HTERT RPE-1 (cell line): Measurements from ENCODE around the gene SLAIN1.

Source experiments
- in situ Hi-C: fragments of 300-500 bp; cut with MboI; formaldehyde crosslinking; loops from 4 replicates; pipeline ENCODE4 v1.14.3; 2020; ENCODE audit warnings: low sequenced_read_pairs

SLAIN1 gene

GRCh38 chr13:77714119-77714755, 16.8 kb downstream of the SLAIN1 start:
- in situ Hi-C loops: no loop called here

DNA sequence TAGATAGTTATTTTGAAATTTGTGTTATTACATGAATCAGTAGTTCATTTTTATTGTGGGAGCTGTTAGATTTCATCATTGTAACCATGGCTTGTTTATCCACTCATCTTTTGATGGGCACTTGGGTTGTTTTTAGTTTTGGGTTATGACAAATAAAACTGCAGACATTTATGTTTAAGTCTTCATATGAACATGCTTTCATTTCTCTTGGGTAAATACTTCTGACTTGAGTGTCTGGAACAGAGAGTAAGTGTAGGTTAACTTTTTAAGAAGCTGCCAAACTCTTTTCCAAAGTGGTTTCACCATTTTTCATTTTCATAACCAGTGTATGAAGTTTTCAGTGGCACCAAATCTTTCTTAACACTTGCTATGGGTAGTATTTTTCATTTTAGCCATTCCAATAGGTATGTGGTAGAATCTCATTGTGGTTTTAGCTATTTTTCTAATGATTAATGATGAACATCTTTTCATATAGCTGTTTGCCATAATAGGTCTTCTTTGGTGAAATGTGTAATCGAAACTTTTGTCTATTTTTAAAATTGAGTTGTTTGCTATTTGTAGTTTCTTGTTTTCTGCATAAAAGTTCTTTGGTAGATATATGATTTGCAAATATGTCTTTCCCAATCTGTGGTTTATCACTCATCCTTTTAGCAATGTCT, 17.9 kb downstream of the SLAIN1 start:
- in situ Hi-C loops: no loop called here

DNA sequence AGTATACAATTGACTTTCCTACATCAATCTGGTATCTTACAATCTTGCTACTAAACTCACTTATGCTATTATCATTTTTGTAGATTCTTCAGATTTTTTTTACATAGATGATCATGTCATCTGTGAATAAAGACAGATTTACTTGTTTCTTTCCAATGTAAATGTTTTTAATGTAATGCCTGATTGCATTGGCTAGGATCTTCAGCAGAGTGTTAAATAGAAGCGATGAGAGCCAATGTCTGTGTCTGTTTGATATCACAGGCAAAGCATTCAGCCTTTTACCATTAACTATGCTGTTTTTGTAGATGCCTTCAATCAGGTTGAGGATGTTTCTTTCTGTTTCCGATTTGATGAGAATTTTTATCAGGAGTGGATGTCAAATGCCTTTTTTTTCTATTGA, 19.2 kb downstream of the SLAIN1 start:
- in situ Hi-C loops: no loop called here

GRCh38 chr13:77717508-77717907, 20.0 kb downstream of the SLAIN1 start:
- in situ Hi-C loops: no loop called here

GRCh38 chr13:77719128-77719527, 21.6 kb downstream of the SLAIN1 start:
- in situ Hi-C loops: no loop called here

DNA sequence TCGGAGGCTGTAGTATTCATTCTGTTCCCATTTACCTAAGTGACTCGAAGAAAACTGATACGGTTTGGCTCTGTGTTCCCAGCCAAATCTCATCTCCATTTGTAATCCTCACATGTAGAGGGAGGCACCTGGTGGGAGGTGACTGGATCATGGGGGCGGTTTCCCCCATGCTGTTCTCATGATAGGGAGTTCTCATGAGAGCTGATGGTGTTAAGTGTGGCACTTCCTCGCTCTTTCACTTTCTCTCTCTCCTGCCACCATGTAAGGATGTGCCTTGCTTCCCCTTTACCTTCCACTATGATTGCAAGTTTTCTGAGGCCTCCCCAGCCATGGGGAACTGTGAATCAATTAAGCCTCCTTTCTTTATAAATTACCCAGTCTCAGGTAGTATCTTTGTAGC, 23.5 kb downstream of the SLAIN1 start:
- in situ Hi-C loops: no loop called here

DNA sequence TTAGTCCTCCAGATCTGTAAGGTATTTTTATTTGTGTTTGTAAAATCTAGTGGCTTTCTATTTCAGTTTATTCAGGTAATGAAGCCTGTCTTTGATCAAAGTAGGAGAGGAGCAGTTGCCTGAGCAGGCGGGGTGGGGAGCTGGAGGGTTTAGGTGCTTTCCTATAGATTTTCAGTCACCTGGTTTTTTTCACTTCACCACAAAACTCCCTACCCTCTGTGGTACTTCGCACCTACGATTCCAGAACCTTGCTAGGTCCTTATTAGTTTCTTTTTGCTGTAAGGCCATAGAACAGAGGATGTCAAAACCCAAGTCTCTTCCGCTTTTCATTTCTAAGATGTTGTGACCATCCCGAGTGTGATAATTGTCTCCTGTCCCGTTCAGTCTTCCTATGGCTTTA, 26.6 kb downstream of the SLAIN1 start:
- in situ Hi-C loops: no loop called here

- in situ Hi-C loops: no loop called here
These were observed 27.6 kb downstream of the SLAIN1 start for GRCh38 chr13:77725071-77725470.

DNA sequence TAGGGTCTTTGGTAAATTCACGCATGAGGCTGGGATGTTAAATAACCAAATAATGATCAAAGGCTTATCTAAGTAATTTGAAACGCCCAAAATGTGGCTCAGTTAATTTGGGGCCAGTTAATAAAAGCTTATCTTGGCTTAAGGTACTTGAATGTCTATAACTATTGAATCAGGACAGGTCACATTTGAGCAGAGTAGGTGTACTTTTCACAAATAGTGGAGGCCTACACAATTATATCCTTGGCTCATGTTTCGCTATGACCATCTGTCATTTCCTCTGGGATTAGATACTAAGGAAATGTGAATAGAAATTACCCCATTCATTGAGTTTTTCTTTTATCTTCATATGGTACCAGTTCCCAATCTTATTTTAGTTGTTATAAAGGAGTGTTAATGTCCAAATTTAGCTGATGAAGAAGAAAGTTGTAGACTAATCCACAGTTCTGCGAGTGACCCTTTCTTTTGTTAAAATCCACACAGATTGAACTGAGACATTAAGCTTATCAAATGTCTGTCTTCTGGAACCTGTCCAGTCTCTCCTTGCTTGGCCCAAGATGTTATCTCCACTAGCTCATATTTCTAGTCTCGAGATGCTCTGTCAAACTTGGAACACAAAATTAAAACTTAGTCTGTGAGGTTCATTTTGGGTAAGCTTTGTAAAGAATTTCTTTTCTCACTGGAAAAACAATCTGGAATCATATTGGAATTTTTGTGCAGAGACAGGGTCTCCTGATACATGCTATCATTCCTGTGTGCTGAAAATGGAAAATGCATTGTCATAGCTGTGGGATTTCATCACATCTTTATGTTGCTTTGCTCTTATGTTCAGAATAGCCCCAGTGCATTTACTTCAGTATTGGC, 31.0 kb downstream of the SLAIN1 start:
- in situ Hi-C loops: no loop called here

- in situ Hi-C loops: no loop called here
These were observed 32.2 kb downstream of the SLAIN1 start for GRCh38 chr13:77729502-77730221.

DNA sequence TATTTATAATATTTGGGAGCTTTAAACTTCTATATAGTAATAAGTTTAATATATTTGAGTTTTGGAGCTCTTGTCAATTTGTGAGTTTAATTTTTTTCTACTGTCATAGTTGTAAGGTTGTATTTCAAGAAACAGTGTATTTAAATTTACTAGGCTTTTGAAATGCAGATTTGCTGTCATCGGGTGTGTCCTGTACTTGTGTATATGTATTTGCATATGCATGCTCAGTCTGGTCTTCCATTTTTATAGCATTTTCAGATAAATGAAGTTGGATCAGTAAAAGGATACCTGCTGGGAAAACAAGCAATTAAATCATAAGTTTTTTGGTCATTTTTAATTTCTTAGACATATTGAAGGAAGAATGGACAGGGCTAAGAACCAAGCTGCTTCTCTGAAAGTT, 33.1 kb downstream of the SLAIN1 start:
- in situ Hi-C loops: no loop called here

DNA sequence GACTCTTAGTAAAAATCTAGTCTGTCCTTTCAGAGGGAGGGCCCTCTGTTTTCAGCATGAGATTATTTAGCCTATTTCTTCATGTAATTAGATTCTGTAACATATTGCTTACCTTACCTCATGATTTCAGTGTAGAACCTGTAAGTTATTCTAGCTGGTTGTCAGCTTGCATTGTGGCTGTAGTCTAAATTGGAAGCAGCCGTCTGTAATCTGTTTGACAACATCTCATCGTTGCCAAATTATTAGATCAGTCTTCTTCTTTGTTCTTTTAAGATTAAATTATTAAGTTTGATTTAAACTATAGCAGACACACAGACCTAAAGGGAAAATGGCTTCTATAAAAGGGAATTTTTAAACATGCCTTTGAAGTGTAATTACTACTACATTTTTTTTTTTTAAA, 34.8 kb downstream of the SLAIN1 start:
- in situ Hi-C loops: no loop called here

- in situ Hi-C loops: no loop called here
These were observed 36.2 kb downstream of the SLAIN1 start for GRCh38 chr13:77733674-77734073.

GRCh38 chr13:77737583-77738200, 40.2 kb downstream of the SLAIN1 start:
- in situ Hi-C loops: no loop called here

DNA sequence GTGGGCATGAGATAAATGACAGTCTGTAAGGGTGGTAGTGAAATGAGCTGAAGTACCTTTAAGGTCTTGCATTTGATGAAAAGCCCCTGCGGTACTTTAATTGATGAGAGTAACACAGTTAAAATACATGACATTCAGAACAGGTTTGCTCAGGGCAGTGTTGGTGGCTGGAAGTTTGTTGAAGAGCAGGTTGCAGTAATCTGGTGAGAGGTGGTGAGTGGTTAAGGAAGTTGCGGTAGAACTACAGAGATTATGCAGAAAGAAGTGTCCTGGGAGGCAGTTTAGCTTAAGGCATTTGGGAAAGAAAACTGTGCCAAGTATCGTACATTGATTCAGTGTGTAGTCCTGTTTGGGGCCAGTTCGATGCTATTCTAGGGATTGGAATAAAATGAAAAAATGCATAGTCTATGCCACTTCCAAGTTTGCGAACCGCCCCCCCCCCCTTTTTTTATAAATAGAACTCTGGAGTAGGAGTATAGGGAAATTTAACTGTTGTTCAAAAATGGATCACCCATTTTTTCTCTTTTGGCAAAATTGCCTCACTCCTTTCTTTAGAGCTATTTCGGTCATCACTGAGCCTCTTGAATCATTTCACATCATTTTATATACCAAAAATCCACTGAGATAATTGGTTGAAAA, 42.7 kb downstream of the SLAIN1 start:
- in situ Hi-C loops: no loop called here

DNA sequence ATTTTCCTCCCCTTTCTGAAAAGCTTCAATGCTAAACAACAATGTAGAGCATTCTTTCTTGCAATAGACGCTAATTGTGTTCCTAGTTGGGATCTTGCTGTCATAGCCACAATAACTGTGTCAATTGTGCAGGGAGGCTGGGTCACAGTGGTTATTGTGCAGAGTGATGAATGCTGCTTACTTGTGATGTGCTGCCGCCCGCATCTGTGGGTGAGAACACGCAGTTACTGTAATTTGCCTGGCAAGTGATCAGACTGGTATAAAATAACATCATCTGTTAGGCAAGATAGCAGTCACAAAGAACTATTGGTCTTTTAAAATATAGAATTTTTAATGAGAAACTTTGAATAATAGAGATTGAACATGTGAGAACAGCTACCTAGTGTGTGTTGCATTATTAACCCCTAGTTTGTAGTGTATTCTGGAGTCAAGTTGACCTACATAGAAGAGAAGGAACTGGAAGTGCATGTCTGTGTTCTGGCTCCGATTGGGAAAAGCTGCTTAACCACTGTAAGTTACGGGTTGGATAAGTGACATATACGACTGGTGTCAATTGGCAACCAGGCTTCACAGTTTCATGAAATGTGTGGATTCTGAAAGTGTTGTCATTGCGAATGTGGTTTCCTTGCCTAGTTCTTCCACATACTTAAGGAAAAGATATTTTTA, 43.6 kb downstream of the SLAIN1 start:
- in situ Hi-C loops: no loop called here

DNA sequence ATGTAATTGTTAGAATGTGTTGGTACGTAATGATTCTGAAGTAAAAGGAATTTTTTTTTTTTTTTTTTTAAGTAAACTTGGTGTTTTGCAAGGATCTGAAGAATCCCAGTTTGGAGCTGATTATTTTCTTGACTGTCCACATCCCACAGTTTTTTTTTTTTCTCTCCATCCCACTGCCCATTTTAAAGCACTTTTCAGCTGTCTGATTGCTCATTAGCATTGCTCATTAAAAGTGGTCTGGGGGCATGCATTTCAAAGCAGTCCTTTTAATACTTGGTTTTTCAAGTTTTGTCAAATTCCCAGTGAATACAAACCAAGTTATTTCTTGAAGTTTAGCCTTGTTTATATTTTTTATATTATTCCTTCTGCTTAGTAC, 44.1 kb downstream of the SLAIN1 start:
- in situ Hi-C loops: no loop called here

DNA sequence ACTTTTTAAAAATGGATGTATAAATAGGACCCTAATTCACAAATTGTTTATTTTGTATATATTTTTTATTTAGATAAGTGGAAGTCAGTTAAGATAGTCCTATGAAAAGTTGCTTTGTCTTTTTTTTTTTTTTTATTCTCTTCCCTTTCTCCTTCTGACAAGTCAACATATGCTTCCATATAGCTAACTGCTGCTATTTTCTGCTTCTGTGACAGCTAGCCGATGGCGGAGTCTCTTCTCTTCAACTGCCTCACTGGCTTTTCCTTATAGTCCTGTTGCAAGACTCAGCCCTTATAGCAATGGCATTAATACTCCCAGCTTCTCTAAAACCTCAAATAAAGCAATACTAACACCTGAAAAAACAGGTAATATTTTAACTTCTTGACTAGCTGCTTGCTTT, 45.3 kb downstream of the SLAIN1 start:
- in situ Hi-C loops: no loop called here

- in situ Hi-C loops: no loop called here
These were observed 48.3 kb downstream of the SLAIN1 start for GRCh38 chr13:77745784-77746183.

DNA sequence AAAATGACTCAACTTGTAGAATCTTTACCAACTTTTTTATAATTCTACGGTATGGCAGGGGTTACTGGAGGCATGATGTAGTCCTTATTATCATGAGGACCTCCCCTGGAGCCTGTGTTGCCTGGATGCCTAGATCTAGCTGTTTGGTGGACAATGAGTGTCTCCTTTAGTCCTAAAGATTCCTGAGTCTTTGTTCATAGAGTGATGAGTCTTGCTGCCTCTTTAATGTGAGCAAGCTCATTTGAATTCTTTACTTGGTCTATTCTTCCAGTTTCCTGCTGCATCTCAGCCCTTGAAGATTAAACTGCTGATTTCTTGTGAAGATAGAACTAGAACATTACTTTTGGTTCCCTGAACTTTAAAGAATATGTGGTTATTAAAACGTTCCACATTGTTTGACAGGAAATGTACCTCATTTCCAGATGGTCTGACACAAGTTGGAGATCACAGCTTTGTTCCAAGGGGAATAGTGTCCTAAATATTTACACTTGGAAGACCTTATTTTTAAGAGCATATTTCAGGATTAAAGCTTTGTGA, 51.9 kb downstream of the SLAIN1 start:
- in situ Hi-C loops: no loop called here
